WTC11 (cell line): ENCODE data around the gene ANAPC13. TPM values are rescaled to one million over a fixed set of nuclear protein-coding genes. Genes with fewer than 3 reads are reported as not detected.

Experiments
- CBFB ChIP-seq: sonication (generic); formaldehyde crosslinking; IDR thresholded peaks from 2 replicates; pipeline ENCODE4 v1.8.1; 2022; ENCODE audit warnings: mild to moderate bottlenecking, low read depth, missing genetic modification reagents
- E2F1 ChIP-seq: sonication (generic); formaldehyde crosslinking; IDR thresholded peaks from 2 replicates; pipeline ENCODE4 v1.8.0; 2022; ENCODE audit warnings: mild to moderate bottlenecking, missing genetic modification reagents
- FOXP1 ChIP-seq: sonication (generic); formaldehyde crosslinking; IDR thresholded peaks from 2 replicates; pipeline ENCODE4 v1.8.0; 2022; ENCODE audit warnings: missing genetic modification reagents, mild to moderate bottlenecking, moderate library complexity, borderline replicate concordance
- GRHL2 ChIP-seq: fragments of 250-450 bp; sonication (Bioruptor Pico); IDR thresholded peaks from 2 replicates; pipeline ENCODE4 v1.8.0; 2022; ENCODE audit warnings: mild to moderate bottlenecking, moderate library complexity; ENCODE audit not compliant: insufficient replicate concordance, severe bottlenecking
- GTF2I ChIP-seq: fragments of 250-450 bp; sonication (Bioruptor Pico); conservative IDR thresholded peaks from 2 replicates; pipeline ENCODE4 v1.4.0; 2021; ENCODE audit warnings: mild to moderate bottlenecking
- HMGA2 ChIP-seq: fragments of 250-450 bp; sonication (Bioruptor Pico); IDR thresholded peaks from 2 replicates; pipeline ENCODE4 v1.4.0; 2021; ENCODE audit warnings: mild to moderate bottlenecking, moderate library complexity
- HMGXB4 ChIP-seq: sonication (generic); formaldehyde crosslinking; IDR thresholded peaks from 2 replicates; pipeline ENCODE4 v1.8.1; 2023; ENCODE audit warnings: mild to moderate bottlenecking, moderate library complexity, missing genetic modification reagents
- MYBL2 ChIP-seq: sonication (generic); formaldehyde crosslinking; IDR thresholded peaks from 2 replicates; pipeline ENCODE4 v1.8.1; 2023; ENCODE audit warnings: mild to moderate bottlenecking, moderate library complexity, missing genetic modification reagents
- NFE2L1 ChIP-seq: sonication (generic); formaldehyde crosslinking; IDR thresholded peaks from 2 replicates; pipeline ENCODE4 v1.8.1; 2023; ENCODE audit warnings: missing genetic modification reagents
- NR2C2 ChIP-seq: sonication (generic); formaldehyde crosslinking; IDR thresholded peaks from 2 replicates; pipeline ENCODE4 v1.8.0; 2022; ENCODE audit warnings: mild to moderate bottlenecking, missing genetic modification reagents
- NR3C1 ChIP-seq: sonication (generic); formaldehyde crosslinking; conservative IDR thresholded peaks from 2 replicates; pipeline ENCODE4 v1.8.1; 2023; ENCODE audit warnings: low read depth, mild to moderate bottlenecking, missing genetic modification reagents
- OVOL2 ChIP-seq: fragments of 250-450 bp; sonication (Bioruptor Pico); IDR thresholded peaks from 2 replicates; pipeline ENCODE4 v1.9.0; 2021; ENCODE audit warnings: mild to moderate bottlenecking, borderline replicate concordance
- PREB ChIP-seq: sonication (generic); formaldehyde crosslinking; IDR thresholded peaks from 2 replicates; pipeline ENCODE4 v1.8.1; 2022; ENCODE audit warnings: mild to moderate bottlenecking, missing genetic modification reagents, moderate library complexity, borderline replicate concordance
- RORB ChIP-seq: fragments of 250-450 bp; sonication (Bioruptor Pico); IDR thresholded peaks from 2 replicates; pipeline ENCODE4 v1.9.0; 2021; ENCODE audit warnings: mild to moderate bottlenecking
- SOX15 ChIP-seq: fragments of 250-450 bp; sonication (Bioruptor Pico); IDR thresholded peaks from 2 replicates; pipeline ENCODE4 v1.9.0; 2021; ENCODE audit warnings: mild to moderate bottlenecking
- TP53 ChIP-seq: sonication (generic); formaldehyde crosslinking; IDR thresholded peaks from 2 replicates; pipeline ENCODE4 v1.8.1; 2023; ENCODE audit warnings: mild to moderate bottlenecking, missing genetic modification reagents
- USF2 ChIP-seq: sonication (generic); formaldehyde crosslinking; IDR thresholded peaks from 2 replicates; pipeline ENCODE4 v1.8.1; 2023; ENCODE audit warnings: mild to moderate bottlenecking, missing genetic modification reagents, moderate library complexity
- ZNF121 ChIP-seq: sonication (generic); formaldehyde crosslinking; IDR thresholded peaks from 2 replicates; pipeline ENCODE4 v1.8.0; 2023; ENCODE audit warnings: missing genetic modification reagents
- total RNA-seq: library from RNA; stranded (reverse); gene quantifications from 3 replicates; pipeline ENCODE4 v1.2.3, GENCODE V29; 2021
- TF ChIP-seq, protein P1 (sequence below): fragments of 200-600 bp; IDR thresholded peaks from 2 replicates; pipeline ENCODE4 v1.8.0; 2022; ENCODE audit warnings: antibody characterized with exemption
- TF ChIP-seq, protein P2 (sequence below): sonication (generic); formaldehyde crosslinking; IDR thresholded peaks from 2 replicates; pipeline ENCODE4 v1.8.1; 2023; ENCODE audit warnings: mild to moderate bottlenecking, missing genetic modification reagents
- TF ChIP-seq, protein P3 (sequence below): sonication (generic); formaldehyde crosslinking; IDR thresholded peaks from 2 replicates; pipeline ENCODE4 v1.8.1; 2023; ENCODE audit warnings: mild to moderate bottlenecking, missing genetic modification reagents
- TF ChIP-seq, protein P4 (sequence below): sonication (generic); formaldehyde crosslinking; IDR thresholded peaks from 2 replicates; pipeline ENCODE4 v1.8.1; 2022; ENCODE audit warnings: low read depth, missing genetic modification reagents, borderline replicate concordance
- TF ChIP-seq, protein P5 (sequence below): fragments of 250-450 bp; sonication (Bioruptor Pico); IDR thresholded peaks from 2 replicates; pipeline ENCODE4 v1.9.0; 2021; ENCODE audit warnings: mild to moderate bottlenecking

Gene ANAPC13
- total RNA-seq, 1 experiment from 2014 or later: 29.7 TPM

DNA sequence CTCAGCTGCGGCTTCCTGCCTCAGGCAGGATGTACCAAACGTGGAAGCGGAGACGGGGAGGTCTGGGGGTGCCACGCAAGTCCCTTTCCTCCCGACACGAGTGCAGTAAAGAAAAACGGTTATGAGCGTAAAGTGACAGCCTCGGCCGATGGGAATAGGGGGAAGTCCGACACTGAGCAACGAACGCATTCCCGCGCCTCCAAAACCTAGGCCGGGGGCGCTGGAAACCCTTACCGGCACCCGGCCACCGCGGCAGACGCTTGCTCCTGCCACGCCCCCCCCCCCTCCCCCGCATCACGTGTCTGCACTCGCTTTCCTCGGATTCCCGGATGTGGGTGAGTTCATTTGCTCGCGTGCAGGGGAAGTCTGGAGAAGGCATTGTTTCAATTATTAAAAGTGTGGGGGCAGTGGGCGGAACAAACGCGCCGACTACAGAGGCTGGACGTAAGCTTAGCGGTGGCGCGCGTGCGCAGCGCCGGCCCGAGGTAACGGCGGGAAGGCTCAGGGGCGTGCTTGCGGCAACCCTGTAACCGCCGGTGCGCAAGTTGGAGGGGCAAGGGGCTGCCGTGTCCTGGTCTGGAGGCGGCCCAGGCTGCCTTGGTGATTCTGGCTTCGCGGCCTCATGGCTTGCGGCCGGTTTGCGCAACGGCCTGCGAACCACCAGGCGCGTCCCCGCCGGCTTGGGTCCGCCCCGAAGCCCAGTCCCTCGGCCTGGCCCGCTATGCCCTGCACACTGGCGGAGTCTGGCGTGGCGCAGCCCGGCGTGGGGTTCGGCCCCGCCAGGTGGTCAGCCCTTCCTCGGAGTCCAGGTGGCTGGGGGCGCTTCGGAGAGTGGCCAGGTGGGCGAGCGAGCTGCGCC is at the start of gene ANAPC13, which contains the start of gene CEP63 (continued):
- 0 out of 2 replicates have a peak, but pooled peaks have one; percentile 28 for TF ChIP-seq NR3C1 (CRISPR knock-in tag)
- TF ChIP-seq, protein P1, sequence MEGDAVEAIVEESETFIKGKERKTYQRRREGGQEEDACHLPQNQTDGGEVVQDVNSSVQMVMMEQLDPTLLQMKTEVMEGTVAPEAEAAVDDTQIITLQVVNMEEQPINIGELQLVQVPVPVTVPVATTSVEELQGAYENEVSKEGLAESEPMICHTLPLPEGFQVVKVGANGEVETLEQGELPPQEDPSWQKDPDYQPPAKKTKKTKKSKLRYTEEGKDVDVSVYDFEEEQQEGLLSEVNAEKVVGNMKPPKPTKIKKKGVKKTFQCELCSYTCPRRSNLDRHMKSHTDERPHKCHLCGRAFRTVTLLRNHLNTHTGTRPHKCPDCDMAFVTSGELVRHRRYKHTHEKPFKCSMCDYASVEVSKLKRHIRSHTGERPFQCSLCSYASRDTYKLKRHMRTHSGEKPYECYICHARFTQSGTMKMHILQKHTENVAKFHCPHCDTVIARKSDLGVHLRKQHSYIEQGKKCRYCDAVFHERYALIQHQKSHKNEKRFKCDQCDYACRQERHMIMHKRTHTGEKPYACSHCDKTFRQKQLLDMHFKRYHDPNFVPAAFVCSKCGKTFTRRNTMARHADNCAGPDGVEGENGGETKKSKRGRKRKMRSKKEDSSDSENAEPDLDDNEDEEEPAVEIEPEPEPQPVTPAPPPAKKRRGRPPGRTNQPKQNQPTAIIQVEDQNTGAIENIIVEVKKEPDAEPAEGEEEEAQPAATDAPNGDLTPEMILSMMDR: no peak
- peak; percentile 36; the same call in 1 of the 2 replicates for TF ChIP-seq ZNF121 (CRISPR knock-in tag)
- TF ChIP-seq, protein P2, sequence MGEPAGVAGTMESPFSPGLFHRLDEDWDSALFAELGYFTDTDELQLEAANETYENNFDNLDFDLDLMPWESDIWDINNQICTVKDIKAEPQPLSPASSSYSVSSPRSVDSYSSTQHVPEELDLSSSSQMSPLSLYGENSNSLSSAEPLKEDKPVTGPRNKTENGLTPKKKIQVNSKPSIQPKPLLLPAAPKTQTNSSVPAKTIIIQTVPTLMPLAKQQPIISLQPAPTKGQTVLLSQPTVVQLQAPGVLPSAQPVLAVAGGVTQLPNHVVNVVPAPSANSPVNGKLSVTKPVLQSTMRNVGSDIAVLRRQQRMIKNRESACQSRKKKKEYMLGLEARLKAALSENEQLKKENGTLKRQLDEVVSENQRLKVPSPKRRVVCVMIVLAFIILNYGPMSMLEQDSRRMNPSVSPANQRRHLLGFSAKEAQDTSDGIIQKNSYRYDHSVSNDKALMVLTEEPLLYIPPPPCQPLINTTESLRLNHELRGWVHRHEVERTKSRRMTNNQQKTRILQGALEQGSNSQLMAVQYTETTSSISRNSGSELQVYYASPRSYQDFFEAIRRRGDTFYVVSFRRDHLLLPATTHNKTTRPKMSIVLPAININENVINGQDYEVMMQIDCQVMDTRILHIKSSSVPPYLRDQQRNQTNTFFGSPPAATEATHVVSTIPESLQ (CRISPR knock-in tag): no peak
- TF ChIP-seq OVOL2 (CRISPR knock-in tag): no peak
- TF ChIP-seq CBFB: no peak; the same call in 1 of the 2 replicates
- TF ChIP-seq TP53: no peak; the same call in 1 of the 2 replicates
- TF ChIP-seq USF2 (CRISPR knock-in tag): peak; percentile 94
- TF ChIP-seq, protein P3, sequence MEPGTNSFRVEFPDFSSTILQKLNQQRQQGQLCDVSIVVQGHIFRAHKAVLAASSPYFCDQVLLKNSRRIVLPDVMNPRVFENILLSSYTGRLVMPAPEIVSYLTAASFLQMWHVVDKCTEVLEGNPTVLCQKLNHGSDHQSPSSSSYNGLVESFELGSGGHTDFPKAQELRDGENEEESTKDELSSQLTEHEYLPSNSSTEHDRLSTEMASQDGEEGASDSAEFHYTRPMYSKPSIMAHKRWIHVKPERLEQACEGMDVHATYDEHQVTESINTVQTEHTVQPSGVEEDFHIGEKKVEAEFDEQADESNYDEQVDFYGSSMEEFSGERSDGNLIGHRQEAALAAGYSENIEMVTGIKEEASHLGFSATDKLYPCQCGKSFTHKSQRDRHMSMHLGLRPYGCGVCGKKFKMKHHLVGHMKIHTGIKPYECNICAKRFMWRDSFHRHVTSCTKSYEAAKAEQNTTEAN (CRISPR knock-in tag): peak; percentile 47; the same call in 1 of the 2 replicates
- TF ChIP-seq SOX15: no peak
- no peak for TF ChIP-seq PREB (CRISPR knock-in tag)
- TF ChIP-seq NFE2L1: no peak; the same call in 1 of the 2 replicates
- TF ChIP-seq RORB (CRISPR knock-in tag): no peak
- no peak for TF ChIP-seq E2F1 (CRISPR knock-in tag)
- no peak for TF ChIP-seq GRHL2 (CRISPR knock-in tag)
- no peak for TF ChIP-seq NR2C2
- TF ChIP-seq HMGA2 (CRISPR knock-in tag): no peak
- TF ChIP-seq, protein P4, sequence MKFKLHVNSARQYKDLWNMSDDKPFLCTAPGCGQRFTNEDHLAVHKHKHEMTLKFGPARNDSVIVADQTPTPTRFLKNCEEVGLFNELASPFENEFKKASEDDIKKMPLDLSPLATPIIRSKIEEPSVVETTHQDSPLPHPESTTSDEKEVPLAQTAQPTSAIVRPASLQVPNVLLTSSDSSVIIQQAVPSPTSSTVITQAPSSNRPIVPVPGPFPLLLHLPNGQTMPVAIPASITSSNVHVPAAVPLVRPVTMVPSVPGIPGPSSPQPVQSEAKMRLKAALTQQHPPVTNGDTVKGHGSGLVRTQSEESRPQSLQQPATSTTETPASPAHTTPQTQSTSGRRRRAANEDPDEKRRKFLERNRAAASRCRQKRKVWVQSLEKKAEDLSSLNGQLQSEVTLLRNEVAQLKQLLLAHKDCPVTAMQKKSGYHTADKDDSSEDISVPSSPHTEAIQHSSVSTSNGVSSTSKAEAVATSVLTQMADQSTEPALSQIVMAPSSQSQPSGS (CRISPR knock-in tag): no peak
- peak; percentile 92; the same call in 1 of the 2 replicates for TF ChIP-seq MYBL2 (CRISPR knock-in tag)
- peak; percentile 83 for TF ChIP-seq FOXP1 (CRISPR knock-in tag)
- TF ChIP-seq, protein P5, sequence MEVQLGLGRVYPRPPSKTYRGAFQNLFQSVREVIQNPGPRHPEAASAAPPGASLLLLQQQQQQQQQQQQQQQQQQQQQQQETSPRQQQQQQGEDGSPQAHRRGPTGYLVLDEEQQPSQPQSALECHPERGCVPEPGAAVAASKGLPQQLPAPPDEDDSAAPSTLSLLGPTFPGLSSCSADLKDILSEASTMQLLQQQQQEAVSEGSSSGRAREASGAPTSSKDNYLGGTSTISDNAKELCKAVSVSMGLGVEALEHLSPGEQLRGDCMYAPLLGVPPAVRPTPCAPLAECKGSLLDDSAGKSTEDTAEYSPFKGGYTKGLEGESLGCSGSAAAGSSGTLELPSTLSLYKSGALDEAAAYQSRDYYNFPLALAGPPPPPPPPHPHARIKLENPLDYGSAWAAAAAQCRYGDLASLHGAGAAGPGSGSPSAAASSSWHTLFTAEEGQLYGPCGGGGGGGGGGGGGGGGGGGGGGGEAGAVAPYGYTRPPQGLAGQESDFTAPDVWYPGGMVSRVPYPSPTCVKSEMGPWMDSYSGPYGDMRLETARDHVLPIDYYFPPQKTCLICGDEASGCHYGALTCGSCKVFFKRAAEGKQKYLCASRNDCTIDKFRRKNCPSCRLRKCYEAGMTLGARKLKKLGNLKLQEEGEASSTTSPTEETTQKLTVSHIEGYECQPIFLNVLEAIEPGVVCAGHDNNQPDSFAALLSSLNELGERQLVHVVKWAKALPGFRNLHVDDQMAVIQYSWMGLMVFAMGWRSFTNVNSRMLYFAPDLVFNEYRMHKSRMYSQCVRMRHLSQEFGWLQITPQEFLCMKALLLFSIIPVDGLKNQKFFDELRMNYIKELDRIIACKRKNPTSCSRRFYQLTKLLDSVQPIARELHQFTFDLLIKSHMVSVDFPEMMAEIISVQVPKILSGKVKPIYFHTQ (CRISPR knock-in tag): no peak
- no peak for TF ChIP-seq GTF2I
- peak; percentile 66 for TF ChIP-seq HMGXB4 (CRISPR knock-in tag)
